Mesendoderm (in vitro differentiated cells): ENCODE results near the gene PLPP7.
"Not testable (repeated sequence)": the region's sequence is repeated elsewhere in the genome, so short reads cannot be mapped to it uniquely, and the experiment has no call there.

Experiments used
- DNase-seq: peaks from one replicate; pipeline ENCODE4 v3.0.0; 2013
- H2AK5ac ChIP-seq: 2 replicates; pipeline ENCODE4 v1.6.1; 2013; ENCODE audit warnings: low read length, inconsistent platforms
- H2BK120ac ChIP-seq: 2 replicates; pipeline ENCODE4 v1.6.1; 2013; ENCODE audit warnings: low read depth, mild to moderate bottlenecking, low read length, moderate library complexity, mixed read lengths
- H2BK15ac ChIP-seq: replicated peaks from 2 replicates; pipeline ENCODE4 v1.6.1; 2013; ENCODE audit warnings: low read depth, mild to moderate bottlenecking, moderate library complexity
- H2BK5ac ChIP-seq: 2 replicates; pipeline ENCODE4 v1.6.1; 2013; ENCODE audit warnings: low read length, inconsistent platforms
- H3K18ac ChIP-seq: 2 replicates; pipeline ENCODE4 v1.6.1; 2013; ENCODE audit warnings: mild to moderate bottlenecking, low read length, mixed read lengths
- H3K23ac ChIP-seq: one replicate; pipeline ENCODE4 v1.6.1; 2013; ENCODE audit warnings: low read length
- H3K27ac ChIP-seq: 2 replicates; pipeline ENCODE4 v1.5.1; 2013; ENCODE audit warnings: low read depth, mild to moderate bottlenecking, inconsistent platforms, low read length, moderate library complexity
- H3K27me3 ChIP-seq: 2 replicates; pipeline ENCODE4 v1.6.1; 2013; ENCODE audit warnings: low read length, control low read depth, mild to moderate bottlenecking, inconsistent platforms; ENCODE audit not compliant: insufficient read depth, poor library complexity
- H3K36me3 ChIP-seq: 2 replicates; pipeline ENCODE4 v1.6.1; 2013; ENCODE audit warnings: low read length, inconsistent platforms; ENCODE audit not compliant: control insufficient read depth, insufficient read depth
- H3K4ac ChIP-seq: one replicate; pipeline ENCODE4 v1.6.1; 2013; ENCODE audit warnings: low read depth, mild to moderate bottlenecking, low read length, moderate library complexity
- H3K4me1 ChIP-seq: 2 replicates; pipeline ENCODE4 v1.6.1; 2013; ENCODE audit warnings: low read depth, low read length, inconsistent platforms; ENCODE audit not compliant: control insufficient read depth
- H3K4me2 ChIP-seq: 2 replicates; pipeline ENCODE4 v1.6.1; 2013; ENCODE audit warnings: low read length
- H3K4me3 ChIP-seq: 2 replicates; pipeline ENCODE4 v1.5.1; 2013; ENCODE audit warnings: mild to moderate bottlenecking, low read length
- H3K56ac ChIP-seq: one replicate; pipeline ENCODE4 v1.6.1; 2013; ENCODE audit warnings: low read length
- H3K79me1 ChIP-seq: 2 replicates; pipeline ENCODE4 v1.6.1; 2013; ENCODE audit warnings: low read length, inconsistent platforms
- H3K79me2 ChIP-seq: 2 replicates; pipeline ENCODE4 v1.6.1; 2013; ENCODE audit warnings: mild to moderate bottlenecking, low read length; ENCODE audit not compliant: control insufficient read depth, insufficient read depth
- H3K9ac ChIP-seq: 2 replicates; pipeline ENCODE4 v1.6.1; 2013; ENCODE audit warnings: low read length, inconsistent platforms
- H4K5ac ChIP-seq: one replicate; pipeline ENCODE4 v1.6.1; 2013; ENCODE audit warnings: low read length
- H4K8ac ChIP-seq: one replicate; pipeline ENCODE4 v1.6.1; 2013; ENCODE audit warnings: low read depth, mild to moderate bottlenecking, control low read depth, low read length, moderate library complexity
- WGBS: extraction: QIAGEN DNeasy Blood & Tissue Kit; methylation state at CpG from one replicate; pipeline ENCODE4 v1.1.7; 2013; ENCODE audit warnings: low lambda C conversion rate, missing lambda C conversion rate; ENCODE audit not compliant: insufficient coverage; ENCODE audit errors: extremely low coverage; 5-methylcytosine and 5-hydroxymethylcytosine counted together

Gene PLPP7

DNA sequence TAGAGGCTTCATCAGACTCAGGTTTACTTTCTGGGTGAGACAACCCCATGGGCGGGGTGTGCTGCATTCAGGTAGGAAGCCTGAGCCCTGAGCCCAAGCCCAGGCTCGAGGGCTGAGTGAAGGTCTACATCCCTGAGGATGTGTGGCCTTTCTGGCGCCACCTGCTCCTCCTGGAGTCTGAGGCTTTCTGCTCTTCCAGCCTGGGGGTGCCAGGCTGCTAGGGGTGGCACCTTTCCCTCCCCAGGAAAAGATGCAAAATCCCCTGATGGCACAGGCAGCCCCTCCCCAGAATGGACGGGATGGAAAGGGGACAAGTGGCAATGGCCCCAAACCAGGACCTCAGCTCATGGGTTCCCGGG is 60.0 kb downstream of the PLPP7 start:
- no peaks in the 10 kb centered on the region for H3K79me2 ChIP-seq

GRCh38 chr9:131349881-131350563 is 60.5 kb downstream of the PLPP7 start:
- WGBS = no CpG with 5 or more reads among the region's 27 CpGs
- Histone ChIP-seq H3K4me2 (peak overlapping the region; percentile 53), H2BK120ac (no peak overlapping the region), H2BK5ac (no peak overlapping the region), H3K56ac (peak overlapping the region; percentile 93), H3K79me1 (no peaks in the 10 kb centered on the region), H3K79me2 (no peaks in the 10 kb centered on the region), H4K5ac (no peak overlapping the region), H2BK15ac (no peak overlapping the region), H3K4me3 (no peak overlapping the region), H3K27ac (no peak overlapping the region), H3K18ac (peak overlapping the region; percentile 42), H3K36me3 (no peaks in the 10 kb centered on the region), H3K4ac (peak overlapping the region; percentile 76), H2AK5ac (peak overlapping the region; percentile 43), H3K27me3 (no peaks in the 10 kb centered on the region), H3K23ac (no peak overlapping the region), H3K4me1 (peaks cover 3% of the 10 kb centered on the region), H4K8ac (no peak overlapping the region), H3K9ac (peak overlapping the region; percentile 76)
- peak; percentile 93 for DNase-seq

More for the DNA sequence above, 60.0 kb downstream of the PLPP7 start:
- H3K9ac ChIP-seq = peak overlapping the region; percentile 76
- no peak overlapping the region for H3K18ac ChIP-seq
- no peak overlapping the region for H4K8ac ChIP-seq
- H4K5ac ChIP-seq = no peak overlapping the region
- peak overlapping the region; percentile 93 for H3K56ac ChIP-seq
- no peak for DNase-seq
- no peaks in the 10 kb centered on the region for H3K36me3 ChIP-seq
- peaks cover 3% of the 10 kb centered on the region for H3K4me1 ChIP-seq
- H3K4me3 ChIP-seq = no peak overlapping the region
- H3K23ac ChIP-seq = no peak overlapping the region
- H3K4me2 ChIP-seq = peak overlapping the region; percentile 53
- H2BK5ac ChIP-seq = no peak overlapping the region
- no peak overlapping the region for H3K4ac ChIP-seq
- no peaks in the 10 kb centered on the region for H3K79me1 ChIP-seq
- H2BK15ac ChIP-seq = no peak overlapping the region
- WGBS = no CpG with 5 or more reads among the region's 5 CpGs
- H3K27me3 ChIP-seq = no peaks in the 10 kb centered on the region
- H3K27ac ChIP-seq = no peak overlapping the region
- H2AK5ac ChIP-seq = peak overlapping the region; percentile 43
- no peak overlapping the region for H2BK120ac ChIP-seq

GRCh38 chr9:131356479-131356878 is 67.0 kb downstream of the PLPP7 start:
- not testable (repeated sequence) for H3K27me3 ChIP-seq, H3K36me3 ChIP-seq, H2AK5ac ChIP-seq, H3K4me3 ChIP-seq, H3K23ac ChIP-seq, H3K79me2 ChIP-seq, H3K4me1 ChIP-seq, H4K5ac ChIP-seq, H3K18ac ChIP-seq, H3K79me1 ChIP-seq, H2BK15ac ChIP-seq, H3K4ac ChIP-seq, H3K4me2 ChIP-seq
- WGBS = no CpG with 5 or more reads among the region's 6 CpGs
- H3K56ac ChIP-seq = peak overlapping the region; percentile 5
- H4K8ac ChIP-seq = peak overlapping the region; percentile 86
- peak overlapping the region; percentile 21 for H2BK5ac ChIP-seq
- peak overlapping the region; percentile 65 for H2BK120ac ChIP-seq
- H3K27ac ChIP-seq = peak overlapping the region; percentile 55
- DNase-seq = peak; percentile 50
- H3K9ac ChIP-seq = peak overlapping the region; percentile 1

GRCh38 chr9:131358556-131358955 is 69.0 kb downstream of the PLPP7 start:
- H3K79me1 ChIP-seq = no peaks in the 10 kb centered on the region
- H3K4me2 ChIP-seq = no peak overlapping the region
- no peaks in the 10 kb centered on the region for H3K36me3 ChIP-seq
- no peak overlapping the region for H3K23ac ChIP-seq
- peak overlapping the region; percentile 2 for H3K27ac ChIP-seq
- peak overlapping the region; percentile 57 for H3K4ac ChIP-seq
- no CpG with 5 or more reads among the region's 10 CpGs for WGBS
- no peak overlapping the region for H4K5ac ChIP-seq
- H3K27me3 ChIP-seq = no peaks in the 10 kb centered on the region
- no peak overlapping the region for H2AK5ac ChIP-seq
- peak overlapping the region; percentile 44 for H3K56ac ChIP-seq
- H2BK120ac ChIP-seq = peak overlapping the region; percentile 88
- no peak overlapping the region for H4K8ac ChIP-seq
- no peaks in the 10 kb centered on the region for H3K79me2 ChIP-seq
- H3K4me3 ChIP-seq = no peak overlapping the region
- no peak overlapping the region for H3K9ac ChIP-seq
- peaks cover 2% of the 10 kb centered on the region for H3K4me1 ChIP-seq
- H3K18ac ChIP-seq = peak overlapping the region; percentile 9
- H2BK5ac ChIP-seq = peak overlapping the region; percentile 50
- no peak overlapping the region for H2BK15ac ChIP-seq
- DNase-seq = no peak
